NOMO-1 (cell line): ENCODE data around the gene HPS3.
A peak's percentile ranks its signal among the peaks of the same experiment; 100 is the strongest.

Experiments
- DNase-seq, 2 experiments: peaks; one replicate each; lab custom pipeline; 2025; ENCODE audit not compliant: unreplicated experiment in 2 of 2; lab: John Stamatoyannopoulos, UW

HPS3 gene

GRCh38 chr3:149119466-149119865 is 10.0 kb upstream of the HPS3 start:
- no peak for DNase-seq

GRCh38 chr3:149120051-149120972 is 9.1 kb upstream of the HPS3 start:
- peak; percentile 7 to 72 for DNase-seq

GRCh38 chr3:149122721-149123578 is 6.5 kb upstream of the HPS3 start:
- no peak for DNase-seq

- DNase-seq: no peak
Measured at GRCh38 chr3:149128821-149129220, 617 bp upstream of the HPS3 start.

- no peak for DNase-seq
Measured at GRCh38 chr3:149131589-149131988, 2.2 kb downstream of the HPS3 start.

- DNase-seq: no peak
Measured at GRCh38 chr3:149134575-149134974, 5.1 kb downstream of the HPS3 start.

- DNase-seq: no peak
Measured at GRCh38 chr3:149142682-149143081, 13.2 kb downstream of the HPS3 start.

- DNase-seq: peak; percentile 65 to 84
Measured at GRCh38 chr3:149145356-149145755, 15.9 kb downstream of the HPS3 start.

GRCh38 chr3:149145974-149146373 is 16.5 kb downstream of the HPS3 start:
- peak; percentile 92 to 99 for DNase-seq

- no peak for DNase-seq
Measured at GRCh38 chr3:149150436-149150835, 21.0 kb downstream of the HPS3 start.

- DNase-seq: peak; percentile 72 to 88
Measured at GRCh38 chr3:149151843-149152242, 22.4 kb downstream of the HPS3 start.

GRCh38 chr3:149152420-149152819 is 23.0 kb downstream of the HPS3 start:
- DNase-seq: peak; percentile 56 to 71

- no peak for DNase-seq
Measured at GRCh38 chr3:149153402-149153801, 24.0 kb downstream of the HPS3 start.

- DNase-seq: no peak
Measured at GRCh38 chr3:149160754-149161300, 31.4 kb downstream of the HPS3 start.

GRCh38 chr3:149162007-149162406 is 32.6 kb downstream of the HPS3 start:
- no peak for DNase-seq

GRCh38 chr3:149163066-149163465 is 33.6 kb downstream of the HPS3 start:
- peak; percentile 28 to 34 for DNase-seq

GRCh38 chr3:149167898-149168297 is 38.5 kb downstream of the HPS3 start:
- DNase-seq: no peak

- DNase-seq: no peak
Measured at GRCh38 chr3:149170672-149171071, 41.2 kb downstream of the HPS3 start.

GRCh38 chr3:149174901-149175300 is 45.5 kb downstream of the HPS3 start:
- no peak for DNase-seq

GRCh38 chr3:149177122-149177521 is 47.7 kb downstream of the HPS3 start:
- no peak for DNase-seq

GRCh38 chr3:149179220-149179619 is 49.8 kb downstream of the HPS3 start:
- DNase-seq: no peak
